ENCODE data around the gene PXDN.

- TF ChIP-seq POLR2A (IDR thresholded peaks at IDR 0.05; ENCODE audit: low read length) = no peak
- TF ChIP-seq GATA1 (IDR thresholded peaks at IDR 0.05; ENCODE audit: low read depth, low read length) = no peak
These were observed 4.6 kb upstream of the PXDN start for GRCh38 chr2:1748741-1749488.
